Fibroblast of lung (primary cell): ENCODE data around the gene FARP1. TPM values are rescaled to one million over a fixed set of nuclear protein-coding genes. Genes with fewer than 3 reads are reported as not detected.
A peak's percentile ranks its signal among the peaks of the same experiment; 100 is the strongest.

ENCODE experiments used
- DNase-seq, 2 donors: peaks; one replicate each; pipeline versions ENCODE4 v3.0.0 to v3.0.0-alpha.2; 2010; ENCODE audit warnings: low read depth in 2 of 2
- H2AFZ ChIP-seq: 2 replicates; pipeline ENCODE4 v1.5.1; 2012; ENCODE audit warnings: low read length, control low read depth, inconsistent platforms
- H3K27ac ChIP-seq: 2 replicates; pipeline ENCODE4 v1.5.1; 2011; ENCODE audit warnings: low read length, control low read depth; ENCODE audit not compliant: insufficient read depth
- H3K27me3 ChIP-seq: 2 replicates; pipeline ENCODE4 v1.5.1; 2011; ENCODE audit warnings: mild to moderate bottlenecking, low read length; ENCODE audit not compliant: control insufficient read depth, insufficient read depth
- H3K36me3 ChIP-seq: 2 replicates; pipeline ENCODE4 v1.5.1; 2011; ENCODE audit warnings: low read length; ENCODE audit not compliant: control insufficient read depth, insufficient read depth
- H3K4me1 ChIP-seq: 2 replicates; pipeline ENCODE4 v1.5.1; 2011; ENCODE audit warnings: low read length; ENCODE audit not compliant: control insufficient read depth, insufficient read depth; ENCODE audit errors: extremely low read depth
- H3K4me2 ChIP-seq: 2 replicates; pipeline ENCODE4 v1.5.1; 2011; ENCODE audit warnings: low read length, control low read depth; ENCODE audit not compliant: insufficient read depth; ENCODE audit errors: extremely low read depth
- H3K4me3 ChIP-seq, 4 experiments: fragments of 200-600 bp in 1 of 4; sonication (generic) in 1 of 4; replicated peaks in 1 of 4; 2 replicates each; pipeline ENCODE4 v1.5.1; 2011 to 2016; ENCODE audit warnings: low read length in 4 of 4, low read depth in 3 of 4, mild to moderate bottlenecking in 3 of 4, control low read depth in 2 of 4, inconsistent platforms in 1 of 4, mixed read lengths in 1 of 4; ENCODE audit not compliant: insufficient read depth in 1 of 4; ENCODE audit errors: control extremely low read depth in 1 of 4
- H3K79me2 ChIP-seq: 2 replicates; pipeline ENCODE4 v1.5.1; 2012; ENCODE audit warnings: mild to moderate bottlenecking, low read length, inconsistent platforms; ENCODE audit not compliant: control insufficient read depth, insufficient read depth
- H3K9ac ChIP-seq: 2 replicates; pipeline ENCODE4 v1.5.1; 2011; ENCODE audit warnings: mild to moderate bottlenecking, low read length, control low read depth; ENCODE audit not compliant: insufficient read depth
- H3K9me3 ChIP-seq: 2 replicates; pipeline ENCODE4 v1.5.1; 2012; ENCODE audit warnings: low read depth, low read length; ENCODE audit not compliant: control insufficient read depth, insufficient read depth
- H4K20me1 ChIP-seq: 2 replicates; pipeline ENCODE4 v1.5.1; 2011; ENCODE audit warnings: low read length; ENCODE audit not compliant: control insufficient read depth, insufficient read depth; ENCODE audit errors: extremely low read depth
- CTCF ChIP-seq, 2 donors: IDR thresholded peaks in 1 of 2; conservative IDR thresholded peaks in 1 of 2; 1 replicate in 1 of 2; 2 replicates in 1 of 2; pipeline ENCODE4 v1.5.1; 2011 to 2012; ENCODE audit warnings: low read length in 2 of 2, control low read depth in 1 of 2, inconsistent platforms in 1 of 2, low read depth in 1 of 2, mild to moderate bottlenecking in 1 of 2
- EZH2 ChIP-seq: IDR thresholded peaks from 2 replicates; pipeline ENCODE4 v1.5.1; 2012; ENCODE audit warnings: low read length, control low read depth, mild to moderate bottlenecking; ENCODE audit errors: missing control alignments
- polyA plus RNA-seq, 2 donors: library from polyadenylated mRNA; depleted of rRNA in 1 of 2; stranded (reverse) in 1 of 2; unstranded in 1 of 2; fragments of >200 nt; gene quantifications; 2 replicates each; pipeline ENCODE4 v1.2.1, GENCODE V29; 2011 to 2012; ENCODE audit warnings: missing spikeins in 1 of 2
- total RNA-seq: library from RNA; depleted of rRNA; stranded (reverse); fragments of >200 nt; gene quantifications from 2 replicates; pipeline ENCODE4 v1.2.1, GENCODE V29; 2014

The FARP1 gene
- total and polyA plus RNA-seq, 2 donors (not counting 1 experiment from before 2014, with no cell fraction given): 50.9 to 199 TPM

- no peak overlapping the region for H2AFZ ChIP-seq
- H3K9me3 ChIP-seq: no peaks in the 10 kb centered on the region
- H3K36me3 ChIP-seq: no peaks in the 10 kb centered on the region
- no peak overlapping the region for H3K9ac ChIP-seq
- H3K4me2 ChIP-seq: peak overlapping the region; percentile 80
- no peaks in the 10 kb centered on the region for H4K20me1 ChIP-seq
- peaks cover 80% of the 10 kb centered on the region for H3K79me2 ChIP-seq
- DNase-seq: no peak
- H3K4me1 ChIP-seq: peaks cover 30% of the 10 kb centered on the region
- peak overlapping the region; percentile 67 for H3K27ac ChIP-seq
- TF ChIP-seq EZH2: no peak
- TF ChIP-seq CTCF (conservative IDR thresholded peaks at IDR 0.05 in 1 of 2, IDR thresholded peaks at IDR 0.05 in 1 of 2; ENCODE audit: low read depth in 1 of 2, low read length in 2 of 2): no peak
- H3K27me3 ChIP-seq: no peaks in the 10 kb centered on the region
- H3K4me3 ChIP-seq: peak overlapping the region in 3 of 4 experiments; percentile 10 to 39 (median 21)
Observed at GRCh38 chr13:98504029-98504351, 361.1 kb downstream of the FARP1 start.

GRCh38 chr13:98504371-98504963 lies 361.6 kb downstream of the FARP1 start:
- Histone ChIP-seq H3K4me2 (peak overlapping the region; percentile 80), H3K9me3 (no peaks in the 10 kb centered on the region), H3K79me2 (peaks cover 75% of the 10 kb centered on the region), H3K4me1 (peaks cover 30% of the 10 kb centered on the region), H3K4me3 (no peak overlapping the region), H3K36me3 (no peaks in the 10 kb centered on the region), H3K27ac (no peak overlapping the region), H3K9ac (no peak overlapping the region), H4K20me1 (no peaks in the 10 kb centered on the region), H3K27me3 (no peaks in the 10 kb centered on the region), H2AFZ (no peak overlapping the region)
- no peak for TF ChIP-seq CTCF (conservative IDR thresholded peaks at IDR 0.05 in 1 of 2, IDR thresholded peaks at IDR 0.05 in 1 of 2; ENCODE audit: low read depth in 1 of 2, low read length in 2 of 2)
- TF ChIP-seq EZH2: no peak
- no peak for DNase-seq

Other genes with a start within 250 kb of the FARP1 start
- gene IPO5, start 189.4 kb upstream of the FARP1 start, total RNA-seq: 222 and 240 TPM in 2 replicates
- 147 and 152 TPM in 2 replicates for gene IPO5, start 189.4 kb upstream of the FARP1 start, polyA plus RNA-seq
- not detected in 2 replicates for gene RNF113B, start 34.2 kb downstream of the FARP1 start, total RNA-seq
- gene RNF113B, start 34.2 kb downstream of the FARP1 start, polyA plus RNA-seq: not detected in 2 replicates